Stomach (tissue), 9 donors: Measurements from ENCODE around the gene DCN. TPM values are rescaled to one million over a fixed set of nuclear protein-coding genes. Genes with fewer than 3 reads are reported as not detected.

ENCODE experiments used
- DNase-seq, 2 donors: peaks; one replicate each; pipeline versions ENCODE4 v3.0.0 to v3.0.0-alpha.2; 2013 to 2019
- H3K27ac ChIP-seq, 5 donors: fragments of 200-600 bp in 4 of 5; sonication (generic) in 4 of 5; one replicate each; pipeline ENCODE4 v1.5.1; 2013 to 2019; ENCODE audit warnings: mild to moderate bottlenecking in 1 of 5, moderate library complexity in 1 of 5
- H3K27me3 ChIP-seq, 3 donors: fragments of 200-600 bp; sonication (generic); one replicate each; pipeline ENCODE4 v1.5.1; 2017 to 2019; ENCODE audit warnings: mixed run types in 1 of 3
- H3K36me3 ChIP-seq, 4 donors: fragments of 200-600 bp; sonication (generic); 1 replicate in 3 of 4; 2 replicates in 1 of 4; pipeline ENCODE4 v1.5.1; 2016 to 2019
- H3K4me1 ChIP-seq, 4 donors: fragments of 200-600 bp; sonication (generic); one replicate each; pipeline ENCODE4 v1.5.1; 2016 to 2019
- H3K4me3 ChIP-seq, 4 donors: fragments of 200-600 bp; sonication (generic) in 3 of 4; one replicate each; pipeline ENCODE4 v1.5.1; 2016 to 2019; ENCODE audit warnings: mild to moderate bottlenecking in 1 of 4
- H3K9me3 ChIP-seq, 4 donors: fragments of 200-600 bp; sonication (generic); one replicate each; pipeline ENCODE4 v1.5.1; 2016 to 2019
- CTCF ChIP-seq, 7 experiments: fragments of 450-650 bp in 4 of 7; fragments of 200-600 bp in 3 of 7; sonication (generic) in 3 of 7; IDR thresholded peaks; one replicate each; pipeline ENCODE4 v1.5.1; 2016 to 2019; ENCODE audit warnings: antibody characterized with exemption in 7 of 7, control low read depth in 2 of 7, mild to moderate bottlenecking in 1 of 7
- EP300 ChIP-seq: sonication (generic); formaldehyde crosslinking; IDR thresholded peaks from one replicate; pipeline ENCODE4 v1.6.1; 2017; ENCODE audit warnings: antibody characterized with exemption
- POLR2A ChIP-seq, 4 donors: fragments of 450-650 bp; IDR thresholded peaks; one replicate each; pipeline ENCODE4 v1.6.1; 2016; ENCODE audit warnings: antibody characterized with exemption in 4 of 4, control low read depth in 2 of 4, mild to moderate bottlenecking in 1 of 4, moderate library complexity in 1 of 4
- POLR2AphosphoS5 ChIP-seq, 3 donors: sonication (generic); formaldehyde crosslinking; IDR thresholded peaks; one replicate each; pipeline ENCODE4 v1.6.1; 2016; ENCODE audit warnings: antibody characterized with exemption in 3 of 3
- WGBS, 5 donors: extraction: QIAGEN DNeasy Blood & Tissue Kit in 3 of 5; methylation state at CpG; one replicate each; pipeline versions ENCODE4 v1.1.5 to v1.1.7; 2013 to 2018; 5-methylcytosine and 5-hydroxymethylcytosine counted together
- intact Hi-C: fragments of 100-400 bp; cut with DNase I; formaldehyde crosslinking; loops from one replicate; pipeline ENCODE4 v1.15.1; 2023; ENCODE audit warnings: low total_unique reads
- polyA plus RNA-seq, 3 donors: library from polyadenylated mRNA; stranded (reverse); fragments of 200-250 nt; gene quantifications; one replicate each; pipeline ENCODE4 v1.2.3, GENCODE V29; 2013
- total RNA-seq, 5 donors: library from RNA; depleted of rRNA; stranded (reverse); fragments of >200 nt; gene quantifications; one replicate each; pipeline versions ENCODE4 v1.1.0 to v1.2.3, GENCODE V29; 2014 to 2016
- donor health status: healthy with polysubstance abuse.
- donor health status: Bipolar disorder and iron deficiency.
- donor health status: healthy.

The DCN gene
- total and polyA plus RNA-seq, 8 donors, result 145 to 1,044 (median 342) TPM

DNA sequence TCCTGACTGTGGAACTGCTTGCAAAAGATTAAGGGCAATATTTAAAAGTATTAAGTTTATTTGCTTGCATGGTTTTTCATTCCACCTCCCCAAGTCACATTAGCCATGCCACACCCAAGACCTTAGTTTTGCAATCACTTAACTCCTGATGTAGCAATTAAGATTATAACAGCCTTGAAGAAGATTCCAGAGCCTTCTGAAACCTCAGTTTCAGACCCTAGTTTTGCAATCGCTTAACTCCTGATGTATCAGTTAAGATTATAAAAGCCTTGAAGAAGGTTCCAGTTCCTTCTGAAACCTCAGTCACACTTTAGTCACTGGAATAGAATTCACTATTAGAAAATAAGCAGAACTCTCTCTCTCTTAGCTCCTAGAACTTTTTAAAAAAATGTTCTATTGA lies 42.7 kb upstream of the DCN start:
- Histone ChIP-seq H3K9me3 (no peaks in the 10 kb centered on the region), H3K27ac (peak overlapping the region in 1 of 5 donors; percentile 30), H3K36me3 (no peaks in the 10 kb centered on the region), H3K4me1 (peaks cover 0 to 7% (median 0%) of the 10 kb centered on the region in 4 donors), H3K27me3 (no peaks in the 10 kb centered on the region), H3K4me3 (no peak overlapping the region)
- 72 to 83% (median 80%) methylated on average over 1 of the region's 1 CpG for WGBS, 5 donors
- DNase-seq, result no peak
- TF ChIP-seq POLR2AphosphoS5 (IDR thresholded peaks at IDR 0.05) (peak in 1 of 3 donors; percentile 29), POLR2A (IDR thresholded peaks at IDR 0.05) (no peak), CTCF (IDR thresholded peaks at IDR 0.05) (no peak), EP300 (no peak)
- intact Hi-C loops, result no loop called here

GRCh38 chr12:91224401-91224800 lies 41.8 kb upstream of the DCN start:
- no peaks in the 10 kb centered on the region for H3K9me3 ChIP-seq
- no peaks in the 10 kb centered on the region for H3K36me3 ChIP-seq
- no peaks in the 10 kb centered on the region for H3K27me3 ChIP-seq
- H3K4me3 ChIP-seq, result no peak overlapping the region
- H3K4me1 ChIP-seq, result peaks cover 0 to 7% (median 0%) of the 10 kb centered on the region in 4 donors
- DNase-seq, result no peak
- TF ChIP-seq EP300 (no peak), CTCF (IDR thresholded peaks at IDR 0.05) (no peak), POLR2AphosphoS5 (IDR thresholded peaks at IDR 0.05) (no peak), POLR2A (IDR thresholded peaks at IDR 0.05) (no peak)
- intact Hi-C loops, result no loop called here
- 64 to 94% (median 84%) methylated on average over 1 of the region's 1 CpG for WGBS, 5 donors
- peak overlapping the region in 1 of 5 donors; percentile 30 for H3K27ac ChIP-seq

GRCh38 chr12:91222746-91223145 lies 40.1 kb upstream of the DCN start:
- 50 to 65% (median 57%) methylated on average over 3 of the region's 3 CpGs for WGBS, 5 donors
- Histone ChIP-seq H3K36me3 (no peaks in the 10 kb centered on the region), H3K9me3 (no peaks in the 10 kb centered on the region), H3K4me1 (peaks cover 0 to 7% (median 0%) of the 10 kb centered on the region in 4 donors), H3K4me3 (no peak overlapping the region), H3K27me3 (no peaks in the 10 kb centered on the region), H3K27ac (peak overlapping the region in 3 of 5 donors; percentile 5 to 31 (median 22))
- intact Hi-C loops, result no loop called here
- TF ChIP-seq POLR2A (IDR thresholded peaks at IDR 0.05) (no peak), POLR2AphosphoS5 (IDR thresholded peaks at IDR 0.05) (no peak), EP300 (no peak), CTCF (IDR thresholded peaks at IDR 0.05) (no peak)
- DNase-seq, result no peak

GRCh38 chr12:91219919-91220318 lies 37.3 kb upstream of the DCN start:
- TF ChIP-seq EP300, result no peak
- TF ChIP-seq CTCF (IDR thresholded peaks at IDR 0.05), result no peak
- TF ChIP-seq POLR2AphosphoS5 (IDR thresholded peaks at IDR 0.05), result no peak
- no peak for TF ChIP-seq POLR2A (IDR thresholded peaks at IDR 0.05)
- Histone ChIP-seq H3K9me3 (no peaks in the 10 kb centered on the region), H3K36me3 (no peaks in the 10 kb centered on the region), H3K4me3 (no peak overlapping the region), H3K4me1 (peaks cover 0 to 7% (median 0%) of the 10 kb centered on the region in 4 donors), H3K27me3 (no peaks in the 10 kb centered on the region), H3K27ac (no peak overlapping the region)
- 71 to 91% (median 87%) methylated on average over 1 of the region's 1 CpG for WGBS, 5 donors
- intact Hi-C loops, result no loop called here
- DNase-seq, result no peak
